ENCODE data around the gene SLC35E2B. TPM values are rescaled to one million over a fixed set of nuclear protein-coding genes. Genes with fewer than 3 reads are reported as not detected.
"Not testable (repeated sequence)": the region's sequence is repeated elsewhere in the genome, so short reads cannot be mapped to it uniquely, and the experiment has no call there.

The SLC35E2B gene
- total RNA-seq, 1 experiment from 2014 or later = 26.4 TPM

DNA sequence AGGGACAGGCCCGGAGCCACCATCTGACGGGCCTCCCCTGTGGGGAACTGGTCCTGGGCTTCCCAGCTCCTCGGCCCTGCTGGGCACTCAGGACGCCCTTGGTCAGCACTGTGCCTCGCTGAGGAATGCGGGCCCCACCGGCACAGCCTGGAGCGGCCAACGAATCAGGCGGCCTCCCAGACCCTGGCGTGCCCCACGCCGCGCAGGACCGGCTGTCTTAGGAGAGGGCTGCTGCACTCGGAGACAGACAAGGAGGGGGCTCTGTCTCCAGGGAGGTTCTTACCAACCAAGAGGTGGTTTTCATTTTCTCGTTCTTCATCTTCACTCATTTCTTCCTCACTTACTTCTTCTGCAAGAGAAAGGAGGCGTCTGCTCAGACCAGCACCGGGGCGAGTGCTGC lies 15.3 kb upstream of the SLC35E2B start:
- H3K27me3 Mint-ChIP-seq (ENCODE audit: insufficient read depth, unreplicated experiment); H3K27me3 ChIP-seq (replicated peaks; ENCODE audit: control insufficient read depth, insufficient read depth, low read length); H3K4me1 ChIP-seq; H3K4me3 Mint-ChIP-seq (ENCODE audit: unreplicated experiment); H3K4me1 Mint-ChIP-seq (ENCODE audit: low read depth, unreplicated experiment); POLR2A ChIA-PET; intact Hi-C loops (cut with micrococcal nuclease; ENCODE audit: unreplicated experiment); BruUV-seq (replicated peaks); H3K36me3 ChIP-seq (ENCODE audit: control insufficient read depth, insufficient read depth, low read length); CTCF ChIA-PET; H3K27ac Mint-ChIP-seq (ENCODE audit: unreplicated experiment); H3K9me3 ChIP-seq; DNase-seq; H3K4me3 ChIP-seq (ENCODE audit: low read depth, low read length); H3K9me3 Mint-ChIP-seq (ENCODE audit: unreplicated experiment): not testable (repeated sequence)
- peaks cover 11% of the 10 kb centered on the region for H3K36me3 Mint-ChIP-seq (ENCODE audit: insufficient read depth, unreplicated experiment)

DNA sequence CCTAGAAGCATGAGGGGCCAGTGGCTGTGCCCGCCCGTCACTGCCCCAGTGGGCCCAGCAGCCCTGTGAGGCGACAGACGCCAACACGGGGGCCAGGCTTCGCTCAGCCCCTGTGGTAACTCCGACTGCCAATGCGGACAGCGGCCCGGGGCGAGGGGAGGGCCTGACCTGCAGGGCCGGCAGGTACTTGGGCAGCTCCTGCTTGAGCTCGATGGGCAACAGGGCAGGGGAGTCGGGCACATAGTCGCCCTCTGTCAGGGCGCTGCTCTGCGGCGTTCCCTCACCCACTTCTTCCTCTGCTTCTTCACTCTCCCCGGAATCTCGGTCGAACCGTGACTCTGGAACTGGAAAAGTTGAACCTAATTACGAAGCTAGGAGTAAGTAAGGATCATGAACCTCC lies 14.6 kb upstream of the SLC35E2B start:
- CTCF ChIA-PET; intact Hi-C loops (cut with micrococcal nuclease; ENCODE audit: unreplicated experiment); H3K27ac Mint-ChIP-seq (ENCODE audit: unreplicated experiment); POLR2A ChIA-PET; BruUV-seq (replicated peaks); H3K27me3 ChIP-seq (replicated peaks; ENCODE audit: control insufficient read depth, insufficient read depth, low read length); H3K36me3 ChIP-seq (ENCODE audit: control insufficient read depth, insufficient read depth, low read length); H3K4me1 ChIP-seq; DNase-seq; H3K4me3 ChIP-seq (ENCODE audit: low read depth, low read length); H3K4me1 Mint-ChIP-seq (ENCODE audit: low read depth, unreplicated experiment); H3K9me3 Mint-ChIP-seq (ENCODE audit: unreplicated experiment); H3K4me3 Mint-ChIP-seq (ENCODE audit: unreplicated experiment); H3K9me3 ChIP-seq; H3K27me3 Mint-ChIP-seq (ENCODE audit: insufficient read depth, unreplicated experiment): not testable (repeated sequence)
- peaks cover 11% of the 10 kb centered on the region for H3K36me3 Mint-ChIP-seq (ENCODE audit: insufficient read depth, unreplicated experiment)

DNA sequence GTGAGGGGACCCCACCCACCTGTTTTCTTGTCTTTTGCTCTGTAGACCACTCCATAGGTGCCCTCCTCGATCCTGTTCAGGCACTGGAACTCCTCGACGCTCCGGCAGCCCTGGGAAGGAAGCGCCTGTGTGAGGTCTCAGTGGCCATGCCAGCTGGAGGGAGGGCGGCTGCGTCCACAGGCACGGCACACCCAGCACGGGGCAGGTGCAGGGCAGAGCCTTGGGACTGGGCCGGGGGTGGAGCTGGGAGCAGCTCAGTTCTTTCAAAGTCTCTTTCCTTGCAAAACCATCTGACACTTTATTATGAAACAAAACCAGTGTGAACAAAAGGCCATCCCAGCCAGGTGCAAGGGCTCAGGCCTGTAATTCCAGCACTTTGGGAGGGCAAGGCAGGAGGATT lies 13.0 kb upstream of the SLC35E2B start:
- CTCF ChIA-PET; H3K36me3 Mint-ChIP-seq (ENCODE audit: insufficient read depth, unreplicated experiment); POLR2A ChIA-PET: not testable (repeated sequence)

DNA sequence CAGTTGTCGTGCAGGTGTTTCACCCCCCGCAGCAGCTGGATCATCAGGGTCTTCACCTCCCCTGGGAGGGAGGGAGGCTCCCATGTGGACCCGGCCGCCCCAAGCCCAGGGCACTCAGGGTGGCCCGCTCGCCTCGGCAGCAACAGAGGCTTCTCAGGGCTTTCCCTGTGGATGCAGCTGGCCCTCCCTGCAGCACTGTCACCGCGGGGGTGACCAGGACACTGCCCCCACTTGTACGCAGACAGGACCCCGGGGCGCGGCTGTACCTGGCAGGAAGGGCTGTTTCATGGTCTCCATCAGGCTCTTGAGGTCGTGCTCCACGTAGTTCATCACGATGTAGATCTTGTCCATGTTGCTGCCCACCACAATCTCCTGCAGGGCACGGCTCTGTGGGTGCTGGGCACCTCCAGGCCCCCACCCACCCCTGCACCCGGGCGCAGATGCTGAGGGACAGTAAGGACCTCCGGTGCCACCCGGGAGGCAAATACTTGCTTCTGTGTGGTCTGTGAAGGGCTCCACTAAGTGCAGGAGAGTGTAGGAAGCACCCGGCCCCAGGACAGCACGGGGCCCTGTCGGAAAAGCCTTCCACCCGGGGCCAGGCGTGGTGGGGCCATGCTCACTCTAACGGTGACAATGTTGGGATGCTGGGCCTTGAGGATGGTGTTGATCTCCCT lies 11.8 kb upstream of the SLC35E2B start:
- H3K27me3 ChIP-seq (replicated peaks; ENCODE audit: control insufficient read depth, insufficient read depth, low read length); H3K4me3 ChIP-seq (ENCODE audit: low read depth, low read length); CTCF ChIA-PET; H3K4me1 ChIP-seq; H3K36me3 ChIP-seq (ENCODE audit: control insufficient read depth, insufficient read depth, low read length); H3K4me1 Mint-ChIP-seq (ENCODE audit: low read depth, unreplicated experiment); BruUV-seq (replicated peaks); H3K9me3 ChIP-seq; H3K4me3 Mint-ChIP-seq (ENCODE audit: unreplicated experiment); H3K27me3 Mint-ChIP-seq (ENCODE audit: insufficient read depth, unreplicated experiment); H3K27ac Mint-ChIP-seq (ENCODE audit: unreplicated experiment); H3K9me3 Mint-ChIP-seq (ENCODE audit: unreplicated experiment); DNase-seq; POLR2A ChIA-PET; H3K36me3 Mint-ChIP-seq (ENCODE audit: insufficient read depth, unreplicated experiment); intact Hi-C loops (cut with micrococcal nuclease; ENCODE audit: unreplicated experiment): not testable (repeated sequence)

More for the DNA sequence above, 13.0 kb upstream of the SLC35E2B start:
- H3K4me1 Mint-ChIP-seq (ENCODE audit: low read depth, unreplicated experiment); H3K4me3 Mint-ChIP-seq (ENCODE audit: unreplicated experiment); BruUV-seq (replicated peaks); H3K4me1 ChIP-seq; H3K36me3 ChIP-seq (ENCODE audit: control insufficient read depth, insufficient read depth, low read length); H3K9me3 Mint-ChIP-seq (ENCODE audit: unreplicated experiment); H3K9me3 ChIP-seq; H3K27ac Mint-ChIP-seq (ENCODE audit: unreplicated experiment); intact Hi-C loops (cut with micrococcal nuclease; ENCODE audit: unreplicated experiment); H3K27me3 Mint-ChIP-seq (ENCODE audit: insufficient read depth, unreplicated experiment); H3K4me3 ChIP-seq (ENCODE audit: low read depth, low read length); H3K27me3 ChIP-seq (replicated peaks; ENCODE audit: control insufficient read depth, insufficient read depth, low read length); DNase-seq: not testable (repeated sequence)

DNA sequence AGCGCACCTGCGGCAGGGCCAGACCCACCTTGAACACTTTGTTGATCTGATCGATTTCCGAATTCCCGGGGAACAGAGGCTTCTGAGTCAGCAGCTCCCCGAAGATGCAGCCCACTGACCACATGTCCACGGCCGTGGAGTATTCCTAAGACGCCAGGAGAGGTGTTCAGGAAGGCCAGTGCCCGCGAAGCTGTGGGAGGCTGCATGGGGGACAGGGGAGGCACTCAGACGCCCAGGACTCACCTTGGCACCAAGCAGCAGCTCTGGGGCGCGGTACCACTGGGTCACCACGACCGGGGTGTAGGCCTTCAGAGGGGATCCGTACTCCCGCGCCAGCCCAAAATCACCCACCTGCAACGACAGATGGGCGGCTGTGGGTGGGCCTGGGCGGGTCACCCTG lies 11.2 kb upstream of the SLC35E2B start:
- Histone ChIP-seq H3K27me3 (replicated peaks; ENCODE audit: control insufficient read depth, insufficient read depth, low read length) (no peaks in the 10 kb centered on the region), H3K36me3 (ENCODE audit: control insufficient read depth, insufficient read depth, low read length) (no peaks in the 10 kb centered on the region), H3K4me1 (no peaks in the 10 kb centered on the region), H3K4me3 (ENCODE audit: low read depth, low read length) (no peak overlapping the region), H3K9me3 (no peaks in the 10 kb centered on the region)
- Mint-ChIP-seq H3K27me3 (ENCODE audit: insufficient read depth, unreplicated experiment) (no peaks in the 10 kb centered on the region), H3K27ac (ENCODE audit: unreplicated experiment) (no peak overlapping the region), H3K9me3 (ENCODE audit: unreplicated experiment) (no peaks in the 10 kb centered on the region), H3K4me1 (ENCODE audit: low read depth, unreplicated experiment) (no peaks in the 10 kb centered on the region), H3K36me3 (ENCODE audit: insufficient read depth, unreplicated experiment) (peaks cover 5% of the 10 kb centered on the region), H3K4me3 (ENCODE audit: unreplicated experiment) (no peak overlapping the region)
- intact Hi-C loops (cut with micrococcal nuclease; ENCODE audit: unreplicated experiment) = no loop called here
- TF ChIP-seq, protein P1, sequence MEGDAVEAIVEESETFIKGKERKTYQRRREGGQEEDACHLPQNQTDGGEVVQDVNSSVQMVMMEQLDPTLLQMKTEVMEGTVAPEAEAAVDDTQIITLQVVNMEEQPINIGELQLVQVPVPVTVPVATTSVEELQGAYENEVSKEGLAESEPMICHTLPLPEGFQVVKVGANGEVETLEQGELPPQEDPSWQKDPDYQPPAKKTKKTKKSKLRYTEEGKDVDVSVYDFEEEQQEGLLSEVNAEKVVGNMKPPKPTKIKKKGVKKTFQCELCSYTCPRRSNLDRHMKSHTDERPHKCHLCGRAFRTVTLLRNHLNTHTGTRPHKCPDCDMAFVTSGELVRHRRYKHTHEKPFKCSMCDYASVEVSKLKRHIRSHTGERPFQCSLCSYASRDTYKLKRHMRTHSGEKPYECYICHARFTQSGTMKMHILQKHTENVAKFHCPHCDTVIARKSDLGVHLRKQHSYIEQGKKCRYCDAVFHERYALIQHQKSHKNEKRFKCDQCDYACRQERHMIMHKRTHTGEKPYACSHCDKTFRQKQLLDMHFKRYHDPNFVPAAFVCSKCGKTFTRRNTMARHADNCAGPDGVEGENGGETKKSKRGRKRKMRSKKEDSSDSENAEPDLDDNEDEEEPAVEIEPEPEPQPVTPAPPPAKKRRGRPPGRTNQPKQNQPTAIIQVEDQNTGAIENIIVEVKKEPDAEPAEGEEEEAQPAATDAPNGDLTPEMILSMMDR (IDR thresholded peaks at IDR 0.05; ENCODE audit: insufficient read depth in 1 of 2, low read depth in 1 of 2, low read length in 1 of 2, severe bottlenecking in 1 of 2, unreplicated experiment in 1 of 2) = no peak
- CTCF ChIA-PET = no interaction called here
- DNase-seq = no peak
- POLR2A ChIA-PET = no interaction called here
- no TSS peak for BruUV-seq (replicated peaks)

DNA sequence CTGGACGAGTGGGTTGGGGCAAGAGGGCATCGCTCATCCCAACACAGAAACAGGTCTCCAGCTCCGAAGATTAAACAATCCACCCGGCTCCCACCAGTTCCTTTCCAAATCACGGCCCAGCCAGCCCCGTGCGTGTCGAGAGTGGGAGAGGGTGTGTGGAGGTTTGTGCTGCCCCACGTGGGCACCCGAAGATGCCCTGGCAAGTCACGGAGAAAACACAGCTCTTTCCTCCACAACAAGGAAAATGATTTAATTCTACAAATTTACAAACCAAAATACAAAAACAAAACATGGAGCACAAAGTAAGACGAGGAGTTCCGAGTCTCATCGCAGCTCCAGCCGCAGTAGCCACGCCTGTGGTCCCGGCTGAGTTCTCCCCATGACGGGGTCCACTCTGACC lies 9.9 kb upstream of the SLC35E2B start:
- H3K4me3 Mint-ChIP-seq (ENCODE audit: unreplicated experiment); H3K4me1 Mint-ChIP-seq (ENCODE audit: low read depth, unreplicated experiment); H3K4me3 ChIP-seq (ENCODE audit: low read depth, low read length); intact Hi-C loops (cut with micrococcal nuclease; ENCODE audit: unreplicated experiment); H3K36me3 ChIP-seq (ENCODE audit: control insufficient read depth, insufficient read depth, low read length); DNase-seq; BruUV-seq (replicated peaks); H3K9me3 Mint-ChIP-seq (ENCODE audit: unreplicated experiment); POLR2A ChIA-PET; H3K27me3 ChIP-seq (replicated peaks; ENCODE audit: control insufficient read depth, insufficient read depth, low read length); H3K36me3 Mint-ChIP-seq (ENCODE audit: insufficient read depth, unreplicated experiment); H3K27ac Mint-ChIP-seq (ENCODE audit: unreplicated experiment); H3K4me1 ChIP-seq; H3K27me3 Mint-ChIP-seq (ENCODE audit: insufficient read depth, unreplicated experiment); H3K9me3 ChIP-seq; CTCF ChIA-PET: not testable (repeated sequence)
